GM18861 (cell line): ENCODE data around the gene SCUBE3.

Experiments
- ATAC-seq: cut with Tn5 transposase; IDR thresholded peaks from one replicate; pipeline ENCODE4 v1.9.1; 2021; ENCODE audit not compliant: unreplicated experiment

The SCUBE3 gene

DNA sequence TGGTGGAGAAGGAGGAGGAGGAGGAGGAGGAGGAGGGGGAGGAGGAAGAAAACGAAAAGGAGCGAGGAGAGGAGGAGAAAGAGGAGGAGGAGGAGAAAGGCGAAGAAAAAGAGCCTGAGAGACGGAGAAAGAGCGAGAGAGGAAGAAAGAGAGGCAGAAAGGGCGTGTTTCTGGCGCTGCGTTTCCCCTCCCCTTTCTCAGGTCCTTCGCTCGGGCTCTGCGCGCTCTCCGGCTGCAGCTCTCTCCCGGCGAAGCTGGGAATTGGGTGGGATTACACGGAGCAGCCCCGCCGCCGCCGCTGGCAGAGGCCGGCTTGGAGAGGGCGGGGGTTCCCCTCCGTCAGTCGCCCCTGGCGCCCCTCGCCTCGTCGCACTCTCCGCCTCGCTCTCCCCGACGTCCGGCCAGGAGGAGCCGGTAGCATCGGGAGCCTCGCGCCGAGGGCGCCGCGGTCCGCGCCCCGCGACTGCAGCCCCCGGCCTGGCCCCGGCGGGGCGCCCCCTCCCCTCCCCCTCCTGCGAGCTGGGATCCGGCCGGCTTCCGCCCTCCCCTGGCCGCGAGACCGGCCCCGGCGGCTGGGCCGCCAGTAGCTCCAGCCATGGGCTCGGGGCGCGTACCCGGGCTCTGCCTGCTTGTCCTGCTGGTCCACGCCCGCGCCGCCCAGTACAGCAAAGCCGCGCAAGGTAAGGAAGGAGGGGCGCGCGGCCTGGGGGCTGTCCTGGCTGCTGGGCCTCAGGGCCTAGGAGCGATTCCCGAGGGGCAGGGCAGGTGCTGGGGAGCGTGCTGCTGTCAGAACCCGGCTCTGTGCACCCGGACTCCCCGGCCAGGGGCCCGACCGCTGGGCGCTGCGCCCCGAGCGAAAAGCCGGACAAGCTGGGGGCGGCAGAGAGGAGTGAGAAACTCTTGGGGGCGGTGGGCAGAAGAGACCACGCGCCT lies at the start of gene SCUBE3:
Gene SCUBE3, plus strand, starts transcription at position 133 of the 933 bp plus-strand sequence. Its CDS starts 463 bp downstream, at position 596.
- no peak for ATAC-seq

DNA sequence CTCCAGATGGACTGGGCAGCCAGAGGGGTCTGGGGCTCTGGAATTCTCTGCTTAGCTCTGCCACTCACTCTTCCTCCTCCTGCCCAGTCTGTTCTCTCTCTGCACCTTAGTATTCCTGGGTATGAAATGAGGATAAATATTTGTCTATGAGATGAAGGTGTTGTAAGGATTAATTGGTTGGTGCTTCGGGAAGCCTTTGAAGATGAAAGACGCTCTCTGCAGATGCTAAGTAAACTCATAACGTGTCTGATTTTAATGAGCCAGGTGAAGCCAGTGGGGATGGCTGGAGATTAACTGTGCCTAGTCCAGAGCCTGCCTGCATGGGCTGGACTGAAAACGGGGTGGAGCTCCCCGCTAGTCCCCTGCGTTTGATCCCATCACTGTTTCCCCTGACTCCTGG lies 49.5 kb upstream of the SCUBE3 start:
- no peak for ATAC-seq

DNA sequence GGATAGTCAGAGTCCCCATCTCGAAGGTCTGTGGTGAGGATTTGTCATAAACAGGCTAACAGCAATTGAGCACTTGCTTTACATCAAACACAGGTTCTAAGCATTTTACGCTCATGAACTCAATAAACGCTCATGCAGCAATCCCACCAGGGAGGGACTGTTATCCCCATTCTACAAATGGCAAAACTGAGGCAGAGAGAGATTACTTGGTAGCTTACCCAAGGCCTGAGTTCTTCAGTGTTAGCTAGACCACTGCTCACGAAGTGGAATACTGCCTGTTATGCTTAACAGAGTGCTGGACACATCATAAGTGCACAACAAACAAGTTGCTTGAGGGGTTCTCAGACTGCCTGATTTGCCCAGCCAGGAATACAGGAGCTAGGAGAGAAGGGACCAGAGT lies 48.9 kb upstream of the SCUBE3 start:
- no peak for ATAC-seq

DNA sequence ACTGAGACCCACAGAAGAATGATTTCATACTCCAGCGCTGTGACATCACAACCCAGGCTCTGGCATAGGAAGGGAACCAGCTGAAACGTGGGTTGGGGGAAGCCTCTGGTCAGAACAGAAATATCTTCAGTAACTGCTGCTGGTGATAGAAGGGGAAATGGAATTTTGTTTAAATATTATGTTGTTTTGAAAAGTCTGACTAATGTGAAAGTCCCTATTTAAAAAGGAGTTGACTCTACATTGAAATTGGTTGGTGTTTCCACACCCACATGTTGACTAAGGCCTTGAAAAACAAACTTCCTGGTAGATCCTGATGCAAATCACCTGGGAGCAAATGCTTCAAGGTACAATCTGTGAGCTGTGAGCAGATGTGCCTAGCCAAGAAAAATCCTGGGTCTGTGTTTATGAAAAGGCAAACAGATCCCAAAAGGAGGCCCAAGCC lies 48.1 kb upstream of the SCUBE3 start:
- ATAC-seq: no peak

DNA sequence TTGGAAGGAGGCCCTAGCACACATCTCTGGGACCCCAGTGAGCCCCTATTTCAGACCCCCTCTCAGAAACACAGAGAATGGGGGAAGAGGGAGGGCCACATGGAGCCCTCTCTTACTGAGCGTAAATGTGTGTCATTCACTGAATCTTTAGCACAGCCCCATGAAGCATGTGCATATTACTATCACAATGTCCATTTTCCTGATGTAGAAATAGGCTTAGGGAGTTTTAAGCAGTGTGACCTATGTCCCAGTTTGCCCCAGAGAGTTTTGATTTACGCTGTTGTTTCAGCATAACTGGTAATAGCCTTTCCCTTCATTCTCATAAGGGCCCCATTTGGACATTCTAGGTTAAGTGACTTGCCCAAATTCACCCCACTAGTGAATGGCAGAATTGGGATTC lies 47.6 kb upstream of the SCUBE3 start:
- no peak for ATAC-seq

DNA sequence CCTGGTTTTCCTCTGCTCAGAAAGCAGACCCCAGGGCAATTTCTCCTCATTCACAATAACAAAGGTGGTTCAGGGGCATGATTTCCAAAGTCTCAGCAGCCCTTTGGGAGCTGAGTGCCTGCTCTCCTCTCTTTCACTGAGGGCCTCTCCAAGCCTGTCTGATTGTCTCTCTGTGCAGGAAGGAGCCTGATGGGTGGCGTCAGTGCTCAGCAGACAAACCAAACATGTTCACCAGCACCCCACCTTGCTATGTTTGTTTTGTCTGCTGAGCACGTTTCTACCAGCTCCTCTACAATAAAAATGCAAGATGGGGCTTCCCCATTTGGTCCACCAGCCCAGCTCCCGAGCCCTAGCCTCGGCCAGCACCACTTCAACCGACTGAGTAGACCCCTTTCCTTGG lies 47.2 kb upstream of the SCUBE3 start:
- no peak for ATAC-seq

DNA sequence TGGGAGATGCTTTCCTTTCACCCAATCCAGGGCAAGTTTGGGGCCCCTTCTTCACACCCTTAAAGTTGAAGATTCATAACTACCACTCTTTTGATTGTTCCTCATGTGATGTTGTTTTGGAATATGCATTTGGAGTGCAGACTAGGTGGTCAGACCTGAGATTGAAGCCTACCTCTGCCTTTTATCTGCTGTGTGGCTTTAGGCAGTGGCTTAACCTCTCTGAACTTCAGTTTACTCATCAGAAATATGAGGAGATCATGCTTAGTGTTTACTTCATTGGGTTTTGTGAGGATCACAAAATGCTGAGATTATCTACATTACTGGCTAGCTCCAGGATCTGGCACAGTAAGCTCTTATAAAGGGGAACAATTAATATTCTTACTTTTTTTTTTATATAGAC lies 46.3 kb upstream of the SCUBE3 start:
- ATAC-seq: no peak

DNA sequence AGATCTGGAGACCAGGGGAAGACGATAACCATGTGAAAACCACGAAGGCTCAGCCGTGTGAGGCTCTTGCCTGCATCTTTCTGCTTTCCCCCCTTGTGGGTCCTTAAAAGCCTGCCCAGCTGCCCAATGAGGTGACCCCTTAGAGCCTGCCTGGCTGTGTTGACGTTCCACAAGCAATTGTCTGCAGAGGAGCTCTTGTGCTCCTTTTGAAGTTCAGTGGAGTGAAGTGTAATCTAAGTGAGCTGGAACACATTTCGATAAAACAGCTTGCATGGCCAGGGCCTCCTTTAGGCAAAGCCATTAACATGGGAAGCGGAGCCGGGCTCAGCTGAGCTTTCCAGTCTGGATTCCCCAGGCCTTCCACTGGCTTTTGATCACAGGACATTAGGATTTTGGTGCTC lies 45.3 kb upstream of the SCUBE3 start:
- no peak for ATAC-seq

DNA sequence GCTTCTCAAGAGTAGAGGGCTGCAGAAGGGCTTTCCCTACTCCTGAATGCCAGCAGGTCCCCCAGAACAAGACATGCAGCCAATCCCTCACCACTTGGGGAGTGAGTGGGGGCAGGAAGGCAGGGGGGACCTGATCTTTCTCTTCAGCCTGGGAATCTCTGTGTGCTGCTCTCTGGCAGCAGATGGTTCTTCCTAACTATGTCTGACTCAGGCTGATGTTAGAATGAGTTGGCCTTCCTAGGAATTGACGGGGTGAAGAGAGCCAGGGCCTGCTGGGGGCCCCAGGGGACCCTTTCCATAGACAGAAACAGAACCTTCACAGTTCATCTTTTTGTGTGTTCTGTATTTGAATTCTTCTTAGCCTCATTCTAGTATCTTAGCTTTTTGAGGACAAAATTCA lies 43.6 kb upstream of the SCUBE3 start:
- ATAC-seq: no peak

DNA sequence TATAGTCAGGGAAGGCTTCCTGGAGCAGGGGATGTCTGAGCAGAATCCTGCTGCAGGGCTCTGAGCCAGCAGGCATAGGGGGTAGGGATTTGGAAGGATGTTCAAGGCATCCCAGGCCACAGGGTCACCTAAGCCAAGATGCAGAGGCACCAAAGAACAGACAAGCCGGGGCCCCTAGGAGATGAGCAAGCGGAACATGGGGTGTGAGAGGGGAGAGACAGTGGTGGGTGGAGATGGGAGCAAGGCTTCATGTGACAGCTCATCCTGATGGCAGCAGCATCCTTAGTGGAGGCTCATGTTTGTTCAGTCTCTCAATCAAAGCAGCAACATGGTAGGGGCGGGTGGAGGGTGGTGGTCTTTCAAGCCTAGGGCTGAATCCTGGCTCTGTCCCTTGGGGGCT lies 42.9 kb upstream of the SCUBE3 start:
- no peak for ATAC-seq

DNA sequence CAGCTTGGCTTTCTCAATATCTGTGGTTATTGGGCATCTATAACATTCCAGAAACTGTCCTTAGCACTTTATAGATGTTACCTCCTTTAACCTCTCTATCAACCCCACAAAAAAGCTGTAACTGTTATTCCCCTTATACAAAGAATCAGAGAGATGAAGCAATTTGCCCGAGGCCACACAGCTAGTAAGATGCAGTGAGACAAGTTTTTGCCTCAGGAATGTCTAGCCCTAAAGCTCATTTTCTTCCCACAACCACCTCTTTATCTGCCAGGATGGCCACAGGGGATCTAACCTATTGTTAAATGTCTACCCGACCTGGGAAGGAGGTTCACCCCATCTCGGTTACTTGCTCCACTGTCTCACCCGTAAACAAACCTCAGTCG lies 40.7 kb upstream of the SCUBE3 start:
- ATAC-seq: no peak

DNA sequence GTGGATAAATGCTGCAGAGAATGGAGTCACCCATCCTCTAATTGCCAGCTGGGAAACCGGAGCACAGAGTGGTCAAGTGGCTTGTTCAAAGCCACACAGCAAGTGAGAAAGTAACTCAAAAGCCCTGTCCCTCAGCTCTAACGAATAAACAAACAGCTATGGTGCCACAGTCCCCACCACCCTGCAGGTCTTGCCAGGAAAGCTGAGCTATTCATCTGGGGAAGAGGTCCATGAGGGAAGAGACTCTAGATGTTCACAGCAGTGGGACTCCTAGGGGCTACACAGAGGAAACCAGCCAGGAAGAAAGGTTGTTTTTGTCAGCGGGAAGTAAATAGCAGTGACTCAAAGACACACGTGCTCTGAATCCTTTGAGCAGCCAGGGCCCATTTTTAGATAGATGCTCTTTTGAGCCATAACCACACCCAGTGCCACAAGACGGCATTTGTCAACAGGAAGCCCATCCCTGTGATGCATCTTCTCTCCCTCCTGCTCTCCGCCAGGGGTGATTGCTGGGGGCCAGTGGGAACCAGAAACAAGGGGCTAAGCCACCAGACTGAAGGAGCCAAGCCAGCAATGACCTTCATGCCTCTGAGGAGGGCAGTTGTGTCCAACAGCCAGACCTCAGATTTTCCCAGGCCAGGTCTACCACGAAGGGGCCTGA lies 40.2 kb upstream of the SCUBE3 start:
- no peak for ATAC-seq

DNA sequence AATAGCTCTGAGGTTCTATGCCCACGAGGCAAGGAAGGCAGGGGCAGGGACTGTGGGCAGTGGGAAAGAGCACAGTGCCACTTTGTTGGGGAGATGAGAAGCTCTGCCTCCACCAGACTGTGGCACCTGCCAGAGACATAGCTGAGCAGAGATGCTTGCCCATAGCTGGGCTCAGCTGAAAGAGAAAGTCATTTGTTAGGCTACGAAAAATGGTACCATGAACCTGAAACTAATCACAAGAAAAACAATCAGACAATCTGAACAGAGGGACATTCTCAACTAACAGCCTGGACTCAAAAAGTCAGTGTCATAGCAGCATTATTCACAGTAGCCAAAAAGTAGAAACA lies 39.7 kb upstream of the SCUBE3 start:
- no peak for ATAC-seq

DNA sequence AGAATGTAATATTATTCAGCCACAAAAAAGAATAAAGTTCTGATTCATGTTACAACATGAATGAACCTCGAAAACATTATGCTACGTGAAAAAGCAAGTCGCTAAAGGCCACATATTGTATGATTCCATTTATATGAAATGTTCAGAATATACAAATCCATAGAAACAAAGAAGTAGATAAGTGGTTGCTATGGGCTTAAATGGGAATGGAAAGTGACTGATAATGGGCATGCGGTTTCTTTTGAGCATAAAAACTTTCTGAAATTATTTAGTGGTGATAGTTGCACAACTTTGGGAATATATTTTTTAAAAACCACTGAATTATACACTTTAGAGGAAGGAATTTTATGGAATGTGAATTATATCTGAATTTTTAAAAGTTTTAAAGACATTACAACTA lies 39.3 kb upstream of the SCUBE3 start:
- no peak for ATAC-seq

DNA sequence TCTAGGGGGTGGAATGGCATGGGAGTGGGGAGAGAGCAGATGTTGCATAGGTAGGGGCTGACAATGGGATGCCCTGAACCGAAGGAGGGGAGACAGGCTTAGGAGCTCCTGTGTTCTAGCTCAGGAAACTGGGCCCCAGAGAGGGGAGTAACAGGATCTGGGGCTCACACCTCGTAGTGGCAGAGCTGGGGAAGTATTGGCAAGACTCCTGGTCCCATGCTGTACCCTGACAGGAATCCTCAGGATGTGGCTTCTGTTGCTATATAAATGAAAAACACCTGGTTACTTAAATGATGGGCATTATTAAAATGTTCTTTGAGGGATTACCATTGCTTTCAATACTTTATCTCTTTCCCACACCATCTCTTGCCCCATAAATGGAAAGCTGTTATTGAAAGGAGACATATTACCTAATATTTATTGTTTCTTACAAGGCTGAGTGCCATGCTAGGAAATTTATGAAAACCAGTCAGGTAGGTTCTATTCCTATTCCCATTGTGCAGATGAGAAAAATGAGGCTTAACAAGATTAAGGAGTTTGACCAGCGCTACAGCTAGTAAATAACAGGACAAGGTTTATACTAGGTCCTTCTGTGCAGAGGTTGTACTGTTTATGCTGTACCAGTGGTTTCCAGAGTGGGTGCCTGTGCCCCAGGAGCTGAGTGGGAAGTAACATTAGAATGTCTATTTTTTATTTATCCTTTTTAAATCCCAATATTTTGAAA lies 37.3 kb upstream of the SCUBE3 start:
- ATAC-seq: no peak

DNA sequence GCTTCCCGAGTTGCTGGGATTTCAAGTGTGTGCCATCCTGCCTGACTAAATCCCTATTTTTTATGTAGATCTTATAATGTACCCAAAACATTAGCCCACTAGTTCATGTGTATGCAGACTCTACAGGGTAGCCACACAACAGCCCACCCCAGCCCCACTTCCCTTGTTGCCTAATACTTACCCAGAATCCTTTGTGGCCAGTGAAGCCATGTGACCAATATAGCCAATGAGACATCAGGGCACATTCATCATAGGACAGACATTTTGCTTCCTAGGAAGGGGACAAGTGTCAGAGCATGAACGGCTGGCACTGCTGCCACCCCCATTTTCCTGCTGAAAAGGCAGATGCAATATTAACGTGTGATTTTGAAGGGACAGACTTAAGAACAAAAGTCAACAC lies 36.6 kb upstream of the SCUBE3 start:
- no peak for ATAC-seq

DNA sequence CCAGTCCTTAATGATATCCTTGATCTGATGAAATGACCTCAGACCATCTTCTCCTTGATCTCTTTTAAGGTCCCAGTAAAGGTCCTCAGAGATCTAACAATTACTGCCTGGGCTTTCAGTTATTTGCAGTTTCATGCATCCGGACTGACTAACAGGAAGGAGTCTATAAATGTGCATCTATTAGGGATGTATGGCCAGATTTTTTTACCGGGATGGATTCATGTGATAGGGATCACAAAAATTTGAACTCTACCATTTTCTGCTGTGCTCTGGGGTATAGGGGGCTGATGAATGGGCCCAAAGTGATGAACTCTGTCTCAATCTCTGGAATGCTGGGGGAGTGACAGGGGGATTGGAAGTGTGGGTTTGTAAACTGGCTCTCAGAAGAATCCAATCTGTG lies 36.2 kb upstream of the SCUBE3 start:
- no peak for ATAC-seq

DNA sequence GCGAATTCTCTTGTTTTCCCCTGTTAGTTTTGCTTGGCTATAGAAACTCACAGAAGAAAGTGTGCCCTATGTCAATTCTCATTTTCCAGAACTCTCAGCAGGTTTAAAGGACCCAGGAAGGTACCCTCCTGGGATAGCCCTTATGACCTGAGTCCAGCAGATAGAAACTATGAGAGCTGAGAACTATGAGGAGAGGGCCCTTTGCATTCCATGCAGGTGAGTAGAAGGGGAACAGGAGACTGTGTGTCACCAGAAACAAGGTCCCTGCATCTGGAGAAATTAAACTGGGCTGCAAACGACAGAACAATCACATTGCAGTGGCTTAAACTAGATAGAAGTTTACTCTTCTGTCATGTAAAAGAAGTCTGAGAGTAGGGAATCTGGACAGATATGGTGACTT lies 35.7 kb upstream of the SCUBE3 start:
- ATAC-seq: no peak

DNA sequence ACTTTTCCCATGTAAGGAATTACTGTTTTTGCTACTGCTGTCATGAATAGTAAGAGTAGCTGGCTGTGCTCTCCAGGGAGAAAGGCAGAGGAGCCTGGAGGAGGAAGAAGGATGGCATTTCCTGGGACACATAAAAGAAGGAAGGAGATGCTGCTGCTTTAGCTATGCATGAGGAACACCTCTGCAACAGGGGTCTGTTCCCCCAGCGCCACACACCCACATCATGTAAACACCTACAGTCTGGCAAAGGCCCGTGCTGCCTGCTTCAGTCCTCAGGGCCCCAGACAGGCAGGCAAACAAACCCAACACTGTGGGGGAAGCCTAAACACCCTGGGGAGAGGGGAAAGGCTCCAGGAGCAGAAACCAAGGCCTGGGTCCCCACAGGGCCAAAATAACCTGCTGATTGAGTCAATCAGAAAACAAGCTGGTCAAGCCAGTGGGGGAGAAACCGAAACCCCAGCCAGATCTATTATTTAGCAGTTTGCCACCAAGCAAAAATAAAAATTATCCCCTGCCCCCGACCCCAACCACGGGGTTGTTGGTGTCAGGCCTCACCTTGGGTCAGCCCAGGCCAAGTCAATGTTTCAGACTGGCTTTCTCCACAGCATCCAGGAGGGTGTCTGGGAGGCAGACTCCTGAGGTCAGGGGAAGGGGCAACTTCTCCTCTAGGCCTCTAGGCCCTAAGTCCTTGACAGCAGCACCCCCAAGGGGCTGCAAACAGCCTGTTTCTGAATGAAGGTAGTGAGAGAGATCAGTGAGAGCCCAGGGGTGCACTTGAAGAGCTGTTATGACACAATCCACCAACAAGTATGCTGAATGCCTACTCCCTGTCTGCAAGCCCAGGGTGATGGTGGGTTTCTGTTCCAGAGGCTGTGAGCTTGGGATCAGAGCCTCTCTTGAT lies 34.6 kb upstream of the SCUBE3 start:
- no peak for ATAC-seq

DNA sequence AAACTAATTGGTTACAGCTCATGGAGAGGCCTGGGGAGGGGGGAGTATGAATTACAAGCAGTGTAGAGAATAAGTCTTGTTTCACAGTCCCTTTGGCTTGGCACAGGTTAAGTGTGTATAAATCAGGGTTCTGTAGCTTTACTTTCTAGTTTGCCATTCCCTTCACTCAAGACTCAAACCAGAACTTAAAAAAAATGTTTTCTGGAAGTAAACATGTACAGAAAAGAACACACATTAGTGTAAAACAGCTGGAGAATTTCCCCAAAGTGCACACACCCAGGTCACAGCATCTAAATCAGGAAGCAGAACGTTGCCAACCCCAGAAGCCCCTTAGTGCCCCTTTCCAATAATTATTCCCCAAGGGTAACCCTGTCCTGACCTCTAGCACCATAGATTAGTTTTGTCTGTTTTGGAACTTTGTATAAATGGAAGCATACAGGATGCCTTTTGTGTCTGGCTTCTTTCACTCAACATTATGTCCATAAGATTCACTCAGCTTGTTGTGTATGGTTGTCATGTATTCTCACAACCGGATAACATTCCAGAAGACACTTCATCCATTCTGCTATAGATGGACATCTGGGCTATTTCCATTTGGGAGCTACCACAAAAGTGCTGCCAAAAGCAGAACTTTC lies 33.7 kb upstream of the SCUBE3 start:
- no peak for ATAC-seq
